Progenitor cell of endocrine pancreas (in vitro differentiated cells): ENCODE measurements around the gene RBFOX2. TPM values are rescaled to one million over a fixed set of nuclear protein-coding genes. Genes with fewer than 3 reads are reported as not detected.

Experiments
- DNase-seq: peaks from one replicate; pipeline ENCODE4 v3.0.0; 2021; ENCODE audit warnings: low spot score; ENCODE audit not compliant: unreplicated experiment
- H3K27ac Mint-ChIP-seq: 2 replicates; pipeline ENCODE4 v1.8.0; 2021; ENCODE audit warnings: mild to moderate bottlenecking, moderate library complexity, mixed read lengths
- H3K27me3 Mint-ChIP-seq: 2 replicates; pipeline ENCODE4 v1.8.0; 2021; ENCODE audit warnings: mixed read lengths
- H3K36me3 Mint-ChIP-seq: 2 replicates; pipeline ENCODE4 v1.8.0; 2022; ENCODE audit warnings: mixed read lengths; ENCODE audit not compliant: insufficient read depth
- H3K4me1 Mint-ChIP-seq: 2 replicates; pipeline ENCODE4 v1.8.0; 2021; ENCODE audit warnings: low read depth, mixed read lengths
- H3K4me3 Mint-ChIP-seq: 2 replicates; pipeline ENCODE4 v1.8.0; 2021; ENCODE audit warnings: low read depth, mild to moderate bottlenecking, moderate library complexity, mixed read lengths
- H3K9me3 Mint-ChIP-seq: 2 replicates; pipeline ENCODE4 v1.8.0; 2021; ENCODE audit warnings: low read depth, mixed read lengths
- total RNA-seq: library from RNA; stranded (reverse); gene quantifications from 2 replicates; pipeline ENCODE4 v1.2.1, GENCODE V29; 2021
- TF ChIP-seq, protein P1 (sequence below): fragments of 200-600 bp; sonication (generic); IDR thresholded peaks from one replicate; pipeline ENCODE4 v1.5.0; 2021; ENCODE audit warnings: antibody characterized with exemption, mild to moderate bottlenecking; ENCODE audit not compliant: unreplicated experiment

Gene RBFOX2
- total RNA-seq, 1 donor from 2014 or later = 140 TPM

DNA sequence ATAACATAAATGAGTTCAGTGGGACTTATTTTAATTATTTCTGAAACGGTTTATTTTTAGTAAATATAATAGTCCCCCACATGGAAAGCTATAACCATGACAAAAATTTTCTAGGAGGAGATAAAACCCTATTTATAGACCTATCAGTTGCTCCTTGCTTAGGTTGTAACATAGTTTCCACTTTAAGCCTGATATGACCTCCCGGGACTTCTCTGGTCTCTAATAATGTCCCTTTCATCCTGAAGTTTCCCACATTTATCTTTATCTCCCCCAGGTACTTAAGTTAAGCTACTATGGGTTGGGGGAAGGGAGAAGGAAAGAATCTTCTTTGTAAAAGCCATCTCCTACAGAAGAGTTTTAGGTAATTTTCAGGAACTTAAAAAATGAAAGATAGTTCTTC lies 117.7 kb downstream of the RBFOX2 start:
- Mint-ChIP-seq H3K9me3 (no peaks in the 10 kb centered on the region), H3K36me3 (no peaks in the 10 kb centered on the region), H3K4me3 (no peak overlapping the region), H3K27me3 (no peaks in the 10 kb centered on the region), H3K4me1 (peaks cover 29% of the 10 kb centered on the region), H3K27ac (no peak overlapping the region)
- TF ChIP-seq, protein P1, sequence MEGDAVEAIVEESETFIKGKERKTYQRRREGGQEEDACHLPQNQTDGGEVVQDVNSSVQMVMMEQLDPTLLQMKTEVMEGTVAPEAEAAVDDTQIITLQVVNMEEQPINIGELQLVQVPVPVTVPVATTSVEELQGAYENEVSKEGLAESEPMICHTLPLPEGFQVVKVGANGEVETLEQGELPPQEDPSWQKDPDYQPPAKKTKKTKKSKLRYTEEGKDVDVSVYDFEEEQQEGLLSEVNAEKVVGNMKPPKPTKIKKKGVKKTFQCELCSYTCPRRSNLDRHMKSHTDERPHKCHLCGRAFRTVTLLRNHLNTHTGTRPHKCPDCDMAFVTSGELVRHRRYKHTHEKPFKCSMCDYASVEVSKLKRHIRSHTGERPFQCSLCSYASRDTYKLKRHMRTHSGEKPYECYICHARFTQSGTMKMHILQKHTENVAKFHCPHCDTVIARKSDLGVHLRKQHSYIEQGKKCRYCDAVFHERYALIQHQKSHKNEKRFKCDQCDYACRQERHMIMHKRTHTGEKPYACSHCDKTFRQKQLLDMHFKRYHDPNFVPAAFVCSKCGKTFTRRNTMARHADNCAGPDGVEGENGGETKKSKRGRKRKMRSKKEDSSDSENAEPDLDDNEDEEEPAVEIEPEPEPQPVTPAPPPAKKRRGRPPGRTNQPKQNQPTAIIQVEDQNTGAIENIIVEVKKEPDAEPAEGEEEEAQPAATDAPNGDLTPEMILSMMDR = no peak
- no peak for DNase-seq

DNA sequence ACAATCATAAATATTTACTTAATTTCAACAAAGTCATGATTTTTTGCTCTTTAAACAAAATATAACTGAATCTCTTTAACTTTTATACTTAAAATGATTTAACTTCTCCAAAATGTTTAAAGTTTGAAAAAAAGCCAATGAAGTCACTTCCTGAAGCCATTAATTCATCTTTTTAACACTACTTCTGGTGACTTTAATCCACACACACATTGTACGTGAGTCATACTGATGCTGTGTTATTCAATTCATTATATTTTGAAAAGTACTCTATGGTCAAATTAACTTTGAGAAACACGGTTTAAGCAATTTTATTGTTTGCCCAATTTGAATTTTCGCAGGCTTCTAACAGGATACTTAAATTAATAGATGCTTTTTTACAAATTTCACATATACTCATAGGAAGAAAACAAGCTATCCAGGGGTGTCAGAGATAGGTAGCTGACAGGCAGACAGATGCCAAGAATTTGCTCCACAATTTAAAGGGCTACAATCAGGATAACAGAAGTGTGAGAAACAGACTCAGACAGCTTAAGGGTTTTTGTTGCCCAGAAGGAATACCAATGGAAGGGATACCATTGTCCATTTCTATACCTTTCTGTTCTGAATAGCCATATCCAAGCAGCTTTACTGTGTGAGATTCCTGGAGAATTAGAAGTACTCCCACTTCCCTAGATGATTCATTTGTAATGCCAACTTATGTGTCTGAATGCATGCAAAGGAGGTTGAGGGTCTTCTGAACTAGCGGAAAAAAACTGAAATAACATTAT lies 118.4 kb downstream of the RBFOX2 start:
- Mint-ChIP-seq H3K4me3 (no peak overlapping the region), H3K36me3 (no peaks in the 10 kb centered on the region), H3K4me1 (peaks cover 22% of the 10 kb centered on the region), H3K27me3 (no peaks in the 10 kb centered on the region), H3K9me3 (no peaks in the 10 kb centered on the region), H3K27ac (no peak overlapping the region)
- TF ChIP-seq, protein P1 = no peak
- DNase-seq = no peak

DNA sequence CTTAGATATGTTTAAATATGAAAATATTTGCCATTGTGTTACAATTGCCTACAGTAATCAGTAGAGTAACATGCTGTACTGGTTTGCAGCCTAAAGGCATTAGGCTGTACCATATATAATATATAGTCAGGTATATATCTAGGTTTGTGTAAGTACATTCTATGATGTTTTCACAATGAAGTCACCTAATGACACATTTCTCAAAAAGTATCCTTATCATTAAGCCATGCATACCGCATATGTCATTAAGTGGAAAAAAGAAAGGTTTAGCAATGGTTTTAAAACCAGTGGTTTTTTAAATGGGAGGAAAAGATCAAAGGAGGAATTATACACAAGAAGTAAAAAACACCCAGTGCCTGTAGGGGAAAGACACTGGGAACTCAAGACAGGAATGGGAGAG lies 122.7 kb downstream of the RBFOX2 start:
- no peak for DNase-seq
- TF ChIP-seq, protein P1 = no peak
- no peaks in the 10 kb centered on the region for H3K36me3 Mint-ChIP-seq
- H3K27me3 Mint-ChIP-seq = no peaks in the 10 kb centered on the region
- no peaks in the 10 kb centered on the region for H3K9me3 Mint-ChIP-seq
- no peak overlapping the region for H3K27ac Mint-ChIP-seq
- no peak overlapping the region for H3K4me3 Mint-ChIP-seq
- peaks cover 19% of the 10 kb centered on the region for H3K4me1 Mint-ChIP-seq

DNA sequence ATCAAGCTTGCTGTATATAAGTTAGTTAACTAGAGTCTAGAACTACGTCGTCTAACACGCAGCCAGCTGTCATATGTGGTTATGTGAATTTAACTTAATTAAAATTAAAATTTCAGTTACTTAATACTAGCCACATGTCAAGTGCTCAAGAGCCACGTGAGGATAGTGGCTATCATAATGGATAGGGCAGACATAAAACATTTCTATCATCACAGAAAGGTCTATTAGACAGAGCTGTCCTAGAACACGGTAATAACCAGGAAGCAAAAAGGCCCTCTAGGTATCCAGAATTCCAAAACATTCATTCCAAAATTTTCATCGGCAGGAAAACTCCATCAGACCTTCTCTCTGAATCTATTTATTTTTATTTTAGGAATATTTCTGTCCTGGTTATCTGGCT lies 123.9 kb downstream of the RBFOX2 start:
- Mint-ChIP-seq H3K36me3 (no peaks in the 10 kb centered on the region), H3K27me3 (no peaks in the 10 kb centered on the region), H3K4me1 (peaks cover 19% of the 10 kb centered on the region), H3K27ac (no peak overlapping the region), H3K9me3 (no peaks in the 10 kb centered on the region), H3K4me3 (no peak overlapping the region)
- DNase-seq = no peak
- TF ChIP-seq, protein P1 = no peak

DNA sequence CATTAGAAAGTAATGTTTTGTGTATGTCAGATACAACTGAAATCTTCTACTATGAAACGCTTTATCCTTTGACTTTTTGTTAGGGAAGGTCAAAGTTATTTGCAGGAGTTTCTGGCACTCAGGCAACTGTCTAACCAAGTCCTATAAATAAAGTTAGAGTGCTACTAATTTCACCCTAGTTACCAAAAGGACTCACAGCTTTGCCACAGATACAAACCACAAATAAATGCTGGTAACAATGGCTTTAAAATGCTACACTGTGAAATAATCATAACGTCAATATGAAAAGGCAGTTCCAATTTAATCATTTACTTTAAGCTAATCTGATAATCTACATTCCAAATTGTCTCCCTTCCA lies 124.3 kb downstream of the RBFOX2 start:
- TF ChIP-seq, protein P1 = no peak
- H3K27ac Mint-ChIP-seq = no peak overlapping the region

More for the DNA sequence above, 124.3 kb downstream of the RBFOX2 start:
- Mint-ChIP-seq H3K9me3 (no peaks in the 10 kb centered on the region), H3K36me3 (no peaks in the 10 kb centered on the region), H3K4me1 (peaks cover 19% of the 10 kb centered on the region), H3K27me3 (no peaks in the 10 kb centered on the region), H3K4me3 (no peak overlapping the region)
- DNase-seq = no peak
